HG03521 (cell line): ENCODE data around the gene PRKAG2.
"Not testable (repeated sequence)": the region's sequence is repeated elsewhere in the genome, so short reads cannot be mapped to it uniquely, and the experiment has no call there.

Experiments used
- ATAC-seq: cut with Tn5 transposase; IDR thresholded peaks from one replicate; pipeline ENCODE4 v1.9.1; 2021; ENCODE audit warnings: mild to moderate bottlenecking, moderate library complexity; ENCODE audit not compliant: unreplicated experiment

Gene PRKAG2

DNA sequence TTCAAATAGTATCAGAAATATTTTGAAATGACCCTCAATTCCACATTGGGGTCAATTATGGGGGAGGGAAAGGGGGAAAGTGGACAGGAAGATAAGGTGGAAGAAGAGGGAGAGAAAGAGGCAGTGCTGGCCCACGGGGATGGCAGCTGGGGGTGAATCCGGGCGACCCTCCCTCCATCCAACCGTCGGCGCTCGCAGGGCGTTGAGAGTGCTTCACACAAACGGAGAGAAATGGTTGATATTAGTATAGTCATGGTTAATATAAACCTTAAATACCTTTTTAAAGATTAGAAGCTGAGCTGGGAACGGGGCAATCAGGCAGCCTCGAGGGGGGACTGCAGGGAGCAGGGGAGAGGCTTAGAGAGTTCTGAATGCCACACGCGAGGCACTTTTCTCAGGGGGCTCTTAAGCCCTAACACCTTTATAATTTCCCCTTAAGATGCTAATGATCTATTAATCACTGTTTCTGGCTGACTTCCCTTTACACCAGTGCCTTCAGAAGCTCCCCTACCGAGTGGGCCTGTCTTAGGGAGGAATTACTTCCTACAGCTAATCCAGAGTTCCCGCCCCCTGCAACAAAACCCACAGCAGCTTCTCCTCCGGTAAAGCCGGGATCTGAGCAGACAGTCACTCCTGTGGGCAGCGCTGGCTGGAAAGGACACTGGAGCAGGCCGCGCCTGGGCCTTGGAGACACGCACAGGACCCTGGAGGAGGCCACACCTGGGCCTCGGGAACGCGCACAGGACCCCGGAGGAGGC lies 39.5 kb downstream of the PRKAG2 start:
- ATAC-seq, result no peak

DNA sequence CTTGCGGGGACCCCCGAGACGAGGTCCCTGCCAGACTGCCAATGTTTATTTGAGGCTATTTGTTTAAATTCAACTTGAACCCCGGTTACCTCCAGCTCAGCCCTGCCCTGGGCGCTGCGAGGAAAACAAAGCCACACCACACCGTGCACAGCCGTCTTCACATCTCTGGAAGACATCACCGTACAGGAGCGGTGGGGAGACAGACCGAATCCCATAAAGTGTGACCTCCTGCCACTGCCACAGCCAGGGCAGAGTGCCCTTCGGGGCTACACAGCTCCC lies 40.0 kb downstream of the PRKAG2 start:
- no peak for ATAC-seq

DNA sequence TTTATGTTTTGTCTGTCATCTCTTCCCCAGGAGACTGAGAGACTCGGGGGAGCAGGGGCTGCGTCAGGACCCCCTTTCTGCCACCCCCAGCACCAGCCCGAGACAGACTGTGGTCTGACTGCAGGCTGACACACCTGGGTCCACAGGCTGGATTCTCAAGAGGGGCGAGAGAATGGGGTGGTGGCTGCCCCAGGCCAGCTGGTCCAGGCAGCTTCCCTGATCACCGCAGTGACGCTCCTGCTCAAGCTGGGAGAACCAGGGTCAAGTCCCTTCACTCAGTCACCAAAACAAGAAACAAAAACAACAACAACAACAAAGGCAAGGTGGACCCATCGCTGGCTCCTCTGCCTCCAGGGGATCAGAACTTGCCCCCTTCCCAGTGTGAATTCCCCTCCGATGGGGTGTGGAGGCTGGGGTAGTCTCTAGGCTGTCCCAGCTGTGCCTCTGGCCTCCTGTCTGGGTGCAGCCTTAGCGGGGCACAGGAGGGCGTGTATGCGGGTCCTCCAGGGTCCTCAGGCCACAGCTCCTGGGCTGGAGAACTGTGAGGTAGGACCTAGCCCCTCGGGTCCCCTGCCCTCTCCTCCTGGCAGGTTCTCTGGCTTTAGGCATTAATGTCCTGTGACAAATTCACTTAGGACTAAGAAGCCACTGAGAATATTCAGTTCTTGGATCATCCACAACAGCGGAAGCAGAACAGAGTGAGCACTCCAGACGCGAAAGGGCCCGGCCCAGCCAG lies 40.6 kb downstream of the PRKAG2 start:
- ATAC-seq, result no peak

DNA sequence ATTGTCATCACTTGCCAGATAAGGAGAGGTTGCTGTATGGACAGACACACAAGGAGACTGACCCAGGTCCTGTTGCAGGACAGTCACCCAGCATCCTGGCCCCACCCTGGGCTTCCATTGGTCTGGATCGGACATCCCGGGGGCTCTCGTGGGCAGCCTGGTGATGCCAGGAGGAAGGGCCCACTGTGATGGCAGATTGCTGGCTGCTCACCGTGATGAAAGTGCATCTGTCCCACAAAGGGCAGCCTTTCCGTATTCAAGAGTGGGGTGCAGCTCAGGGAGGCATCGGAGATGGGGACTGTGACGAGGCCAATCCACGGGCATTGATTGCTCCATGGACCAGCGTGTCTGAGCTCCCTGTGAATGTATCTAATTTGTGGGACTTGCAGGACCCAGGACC lies 41.3 kb downstream of the PRKAG2 start:
- no peak for ATAC-seq

DNA sequence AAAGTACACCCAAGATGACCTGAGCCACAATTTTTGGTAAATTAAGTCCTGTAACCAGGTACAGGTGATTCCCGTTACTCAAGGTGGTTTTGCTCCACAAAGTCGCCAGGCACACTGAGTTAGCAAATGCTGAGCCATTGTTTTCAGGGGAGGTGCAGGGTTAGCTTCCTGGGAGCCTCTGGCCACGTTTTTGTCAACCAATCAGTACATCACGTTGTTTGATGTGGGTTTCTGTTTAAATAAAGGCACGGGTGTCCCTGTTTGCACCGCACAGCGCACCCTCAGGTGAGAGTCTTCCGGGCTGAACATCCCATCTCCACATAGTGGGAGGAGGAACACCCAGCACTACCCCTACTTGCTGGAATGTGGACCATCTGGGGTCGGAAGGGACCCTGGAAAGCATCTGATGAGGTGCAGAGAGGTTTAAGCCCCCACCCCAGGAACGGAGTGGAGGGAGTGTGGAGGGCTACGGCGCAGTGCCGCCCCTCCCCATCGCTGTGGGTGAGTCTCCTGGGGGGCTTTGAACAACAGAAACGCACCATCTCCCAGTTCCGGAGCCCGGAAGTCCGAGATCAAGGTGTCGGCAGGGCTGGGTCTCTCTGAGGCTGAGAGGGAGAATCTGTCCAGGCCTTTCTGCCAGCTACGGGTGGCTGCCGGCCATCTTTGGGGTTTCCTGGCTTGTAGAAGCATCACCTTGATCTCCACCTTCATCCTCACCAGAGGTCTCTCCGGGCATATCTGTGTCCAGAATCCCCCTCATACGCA lies 42.5 kb downstream of the PRKAG2 start:
- ATAC-seq, result no peak

DNA sequence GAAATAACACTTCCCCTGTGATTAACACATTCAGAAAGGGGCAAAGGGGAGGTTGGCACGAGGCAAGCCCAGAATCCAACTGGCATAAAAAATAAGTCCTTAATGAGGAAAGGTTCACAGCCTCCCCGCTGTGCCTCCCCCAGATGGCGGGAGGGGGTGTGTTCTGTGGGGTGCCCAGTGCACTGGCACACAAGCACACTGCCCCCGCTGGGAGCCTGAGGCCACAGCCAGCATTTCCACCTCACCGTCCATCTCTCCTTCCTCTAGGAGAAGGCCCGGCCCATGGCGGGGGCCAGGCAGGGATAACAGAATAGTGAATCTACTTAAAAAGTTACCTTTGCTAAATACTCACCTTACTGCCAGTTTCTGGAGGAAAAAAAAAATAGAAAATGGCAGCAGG lies 43.2 kb downstream of the PRKAG2 start:
- no peak for ATAC-seq

DNA sequence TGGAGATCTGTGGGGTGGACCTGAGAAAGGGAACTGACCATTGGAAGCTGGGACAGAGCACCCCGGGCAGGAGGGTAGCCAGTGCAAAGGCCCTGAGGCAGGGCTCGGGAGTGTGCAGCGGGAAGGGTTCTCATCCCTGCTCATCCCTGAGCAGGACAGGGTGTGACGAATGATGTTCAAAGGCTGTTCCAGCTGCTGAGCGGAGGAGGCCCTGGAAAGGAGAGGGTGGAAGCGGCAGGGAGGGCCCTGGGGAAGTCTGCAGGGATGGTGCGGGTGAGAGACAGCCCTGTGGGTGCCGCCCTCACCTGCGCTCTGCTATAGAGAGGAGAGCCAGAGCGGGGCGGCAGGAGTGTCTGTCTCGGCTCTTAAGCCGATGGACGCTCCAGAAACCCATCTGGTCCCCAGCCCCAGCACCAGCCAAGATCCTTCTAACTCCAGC lies 43.7 kb downstream of the PRKAG2 start:
- no peak for ATAC-seq

DNA sequence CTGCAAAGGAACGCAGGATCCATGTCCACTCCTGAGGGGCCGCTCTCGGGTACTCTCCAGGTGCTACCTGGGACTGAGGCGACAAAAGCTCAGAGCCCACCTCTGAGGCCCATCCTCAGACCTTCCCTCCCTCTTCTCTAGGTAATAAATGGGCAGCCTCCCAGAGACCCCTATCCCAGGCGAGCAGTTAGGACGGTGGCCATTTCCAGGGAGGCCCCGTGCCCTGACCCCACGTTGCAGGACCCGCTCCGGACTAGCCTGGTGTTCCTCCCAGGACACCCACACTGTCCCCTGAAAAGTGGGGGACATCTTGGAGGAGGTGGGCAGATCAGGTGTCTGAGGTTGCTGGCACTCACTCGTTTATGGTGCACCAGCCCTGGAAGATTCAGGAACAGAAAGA lies 44.3 kb downstream of the PRKAG2 start:
- ATAC-seq, result no peak

DNA sequence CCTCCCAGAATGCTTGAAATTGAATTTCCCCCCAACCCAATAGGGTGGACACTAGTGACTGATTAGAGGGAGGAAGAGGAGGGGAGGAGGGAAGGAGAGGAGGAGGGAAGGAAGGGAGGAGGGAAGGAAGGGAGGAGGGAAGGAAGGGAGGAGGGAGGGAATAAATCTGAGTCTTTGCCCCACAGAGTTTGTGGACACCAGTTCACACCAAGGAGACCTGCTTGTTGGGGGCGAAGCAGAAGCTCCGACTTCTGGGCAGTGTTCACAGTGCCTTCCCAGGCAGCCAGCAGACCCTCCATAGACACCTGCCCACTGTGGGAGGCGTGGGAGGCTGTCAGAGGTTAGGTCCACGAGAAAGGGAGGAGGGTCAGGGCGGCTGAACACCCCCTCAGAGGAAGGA lies 44.8 kb downstream of the PRKAG2 start:
- no peak for ATAC-seq

DNA sequence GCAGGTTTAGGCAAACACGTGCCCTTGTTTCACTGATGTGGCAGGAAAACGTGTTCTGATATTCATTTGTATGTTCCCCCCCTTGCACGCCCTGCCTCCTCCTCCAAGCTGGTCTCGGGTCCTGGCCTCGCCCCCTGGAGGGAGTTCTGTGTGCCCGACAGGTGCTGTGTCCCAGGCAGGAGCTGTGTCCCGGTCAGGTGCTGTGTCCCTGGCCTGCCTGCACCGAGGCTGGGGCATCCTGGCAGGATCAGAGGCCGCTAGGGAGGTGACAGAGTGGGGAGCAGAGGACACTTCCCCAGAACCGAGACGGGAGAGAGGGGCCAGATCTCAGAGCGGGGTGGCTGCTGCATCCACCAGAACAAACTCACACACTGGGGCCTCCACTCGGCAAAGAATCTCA lies 45.3 kb downstream of the PRKAG2 start:
- ATAC-seq, result no peak

DNA sequence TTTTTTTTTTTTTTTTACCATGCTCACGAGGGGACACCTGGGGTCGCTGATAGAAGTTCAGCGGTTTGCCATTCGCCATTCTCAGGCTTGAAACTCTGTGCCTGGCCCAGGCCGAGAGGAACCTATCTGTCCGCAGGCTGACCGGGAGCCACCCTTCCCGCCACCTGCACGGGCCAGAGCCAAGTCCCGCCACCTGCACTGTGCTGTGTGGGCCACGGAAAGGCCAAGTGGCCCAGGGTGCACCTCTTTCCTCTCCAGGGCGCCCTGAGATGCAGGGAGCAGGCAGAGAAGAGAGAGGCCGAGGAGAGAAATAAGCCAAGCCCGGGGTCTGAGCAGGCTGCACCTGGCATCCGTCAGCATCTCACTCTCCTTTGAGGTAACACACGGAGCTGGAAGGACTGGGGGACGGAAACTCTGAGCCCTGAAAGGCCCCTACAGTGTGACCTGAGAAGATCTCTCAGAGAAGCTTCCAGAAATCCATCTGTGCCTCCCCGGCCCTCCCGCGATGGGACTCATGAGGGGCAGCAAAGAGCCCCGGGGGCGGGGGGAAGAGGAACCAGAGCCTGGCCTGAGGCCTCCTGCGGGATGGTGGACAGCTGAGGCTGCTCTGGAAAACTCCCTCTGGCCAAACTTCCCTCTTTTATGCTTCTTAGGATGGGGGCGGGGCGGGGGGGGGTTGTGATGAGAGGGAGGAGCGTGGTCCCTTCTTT lies 46.6 kb downstream of the PRKAG2 start:
- ATAC-seq, result no peak

DNA sequence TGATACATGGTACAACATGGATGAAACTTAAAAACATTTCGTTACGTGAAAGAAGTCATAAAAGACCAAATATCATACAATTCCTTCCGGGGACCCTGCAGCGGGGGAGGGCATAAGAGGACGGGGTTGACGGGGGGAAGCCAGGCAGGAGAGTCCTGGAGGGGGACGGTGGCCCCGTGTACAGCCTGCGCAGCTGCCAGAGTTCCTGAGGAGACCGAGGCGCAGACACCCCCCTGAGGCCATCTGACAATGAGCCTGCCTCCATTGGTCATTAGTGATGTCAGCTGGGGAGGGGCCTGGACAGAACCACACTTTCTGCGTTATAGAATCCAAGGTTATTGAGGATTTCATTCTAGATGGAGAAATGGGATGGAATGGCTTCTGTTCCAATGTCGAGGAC lies 47.2 kb downstream of the PRKAG2 start:
- no peak for ATAC-seq

DNA sequence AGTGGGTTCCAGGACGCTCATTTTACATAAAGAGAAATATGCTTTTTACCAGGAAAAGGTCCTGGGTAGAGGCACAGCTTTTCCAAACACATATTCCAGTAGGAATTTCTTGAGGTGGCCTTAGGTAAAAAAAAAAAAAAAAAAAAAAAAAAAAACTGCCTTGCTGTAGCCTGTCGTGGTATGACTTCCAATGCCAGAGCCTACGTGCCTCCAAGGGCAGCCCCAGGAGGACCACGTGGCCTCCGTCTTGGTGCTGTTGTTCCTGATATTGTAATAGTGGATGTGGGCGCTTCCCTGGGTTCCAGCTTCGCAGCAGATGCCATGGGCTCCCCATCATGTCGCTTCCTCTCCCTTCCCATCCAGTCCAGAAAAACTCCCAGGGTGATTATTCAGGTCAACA lies 49.3 kb downstream of the PRKAG2 start:
- no peak for ATAC-seq

DNA sequence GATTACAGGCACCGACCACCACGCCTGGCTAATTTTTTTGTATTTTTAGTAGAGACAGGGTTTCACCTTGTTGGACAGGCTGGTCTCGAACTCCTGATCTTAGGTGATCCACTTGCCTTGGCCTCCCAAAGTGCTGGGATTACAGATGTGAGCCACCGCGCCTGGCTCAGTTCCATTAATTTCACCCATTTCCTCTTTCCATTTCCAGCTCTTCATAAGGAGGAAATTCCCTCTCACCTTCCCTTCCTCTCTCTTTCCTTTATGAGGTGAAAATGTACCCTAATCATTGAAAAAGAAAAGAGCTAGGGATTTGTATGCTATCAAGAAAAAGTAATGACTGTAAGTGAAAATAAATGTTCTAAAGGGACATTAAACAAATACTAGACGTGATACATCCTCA lies 50.6 kb downstream of the PRKAG2 start:
- not testable (repeated sequence) for ATAC-seq

DNA sequence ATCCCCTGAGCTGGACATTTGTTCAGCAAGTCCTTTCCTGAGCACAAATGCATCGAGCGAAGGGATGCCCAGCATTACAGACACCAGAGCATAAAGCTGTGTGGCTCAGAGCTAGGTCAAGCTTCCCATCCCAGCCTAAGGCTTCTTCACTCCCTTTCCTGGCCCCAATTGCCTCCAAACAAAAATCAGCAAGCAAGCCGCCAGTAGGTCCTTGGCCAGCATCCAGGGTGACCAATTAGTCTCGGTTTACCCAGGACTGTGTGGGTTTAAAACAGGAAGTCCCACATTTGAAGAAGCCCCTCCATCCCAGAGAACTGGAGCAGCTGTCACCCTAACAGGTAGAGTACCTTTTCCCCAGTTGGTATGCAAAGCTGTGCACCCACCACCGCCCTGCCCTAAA lies 51.2 kb downstream of the PRKAG2 start:
- no peak for ATAC-seq

DNA sequence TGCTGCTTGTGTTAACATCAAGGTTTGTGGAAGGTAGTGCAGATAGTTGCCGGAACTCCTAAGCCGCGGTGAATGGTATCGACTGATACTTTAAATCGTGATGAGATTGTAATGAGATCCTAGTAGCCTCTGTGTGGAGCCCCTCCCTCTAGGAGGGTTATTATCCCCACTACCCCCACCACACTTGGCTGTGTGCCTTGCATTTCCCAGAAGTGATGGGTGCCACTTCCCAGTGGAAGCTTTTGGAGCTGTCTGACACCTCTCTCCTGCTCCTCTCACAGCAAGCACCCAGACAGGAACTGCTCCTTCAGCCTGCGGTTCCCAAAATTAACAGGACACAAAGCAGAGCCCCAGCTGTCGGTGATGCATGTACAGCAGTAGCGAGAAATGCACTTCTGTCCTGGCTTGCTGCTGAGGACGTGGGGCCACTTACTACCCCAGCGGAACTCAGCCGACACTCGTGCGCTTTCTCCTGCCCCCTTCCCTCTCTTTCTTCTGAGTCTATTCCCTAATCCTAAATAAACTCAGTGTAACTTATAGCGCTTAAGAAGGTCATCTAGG lies 52.5 kb downstream of the PRKAG2 start:
- no peak for ATAC-seq

DNA sequence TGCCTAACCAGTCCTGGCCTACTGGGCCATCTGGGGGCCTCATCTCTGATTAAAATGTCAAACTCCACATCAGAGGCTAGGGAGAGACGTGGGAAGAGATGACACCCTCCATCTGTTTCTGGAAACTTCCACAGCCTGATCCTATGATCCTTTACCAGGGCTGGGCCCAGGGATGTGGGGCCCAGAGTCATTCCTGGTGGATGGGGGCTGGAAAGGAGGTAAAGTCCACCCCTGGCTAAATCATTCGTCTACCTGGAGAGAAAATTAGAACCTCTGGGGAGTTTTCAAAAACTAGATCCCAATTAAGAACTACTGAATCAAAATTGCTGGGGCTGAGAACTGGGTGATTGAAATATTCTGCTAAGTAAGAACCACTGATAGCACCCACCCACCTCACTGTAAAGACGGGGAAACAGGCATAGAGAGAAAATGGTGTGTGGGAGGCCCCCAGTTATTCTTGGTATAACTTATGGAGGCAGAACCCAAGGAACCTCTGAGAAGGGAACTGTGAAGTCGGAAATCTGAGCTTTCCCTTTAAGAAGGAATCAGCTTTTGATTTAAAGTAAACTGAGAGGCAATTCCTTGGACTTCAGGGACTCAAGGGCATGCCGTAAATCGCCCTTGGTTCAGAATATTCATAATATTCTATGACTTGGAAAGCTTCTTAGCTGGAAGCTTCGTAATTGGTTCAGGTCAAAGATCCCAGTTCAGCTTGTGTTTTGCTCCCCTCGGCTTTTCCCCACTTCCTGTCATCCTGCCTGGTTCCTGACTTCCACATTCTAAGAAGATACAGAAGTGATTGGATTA lies 53.1 kb downstream of the PRKAG2 start:
- no peak for ATAC-seq

DNA sequence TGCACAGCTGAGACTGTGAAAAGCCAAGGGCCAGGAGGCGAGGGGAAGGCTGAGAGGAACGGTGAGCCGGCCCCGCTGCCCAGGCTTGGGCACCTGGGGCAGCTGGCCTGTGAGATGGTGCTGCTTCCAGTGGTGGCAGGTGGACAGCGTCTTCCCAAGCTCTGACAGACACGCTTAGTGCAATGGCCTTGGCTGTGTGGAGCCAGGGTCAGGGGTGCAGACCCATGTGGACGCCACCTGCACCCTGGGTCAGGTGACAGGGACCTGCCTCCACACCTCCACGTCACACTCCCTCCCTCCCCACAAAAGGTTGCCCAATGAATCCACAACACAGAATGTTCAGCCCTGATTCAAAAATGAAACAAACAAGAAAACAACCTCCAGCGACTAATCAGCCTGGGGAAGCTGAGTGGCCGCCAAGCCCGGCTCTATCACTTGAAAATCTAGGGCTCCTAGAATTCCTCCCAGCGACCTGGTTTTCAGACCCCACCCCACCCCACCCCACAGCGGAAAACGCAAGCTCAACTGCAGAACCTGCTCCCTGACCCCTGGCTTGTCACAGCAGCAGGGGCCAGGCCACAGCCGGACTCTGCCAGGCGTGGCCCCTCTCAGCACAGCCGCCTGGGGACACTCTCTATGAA lies 54.3 kb downstream of the PRKAG2 start:
- ATAC-seq, result no peak

DNA sequence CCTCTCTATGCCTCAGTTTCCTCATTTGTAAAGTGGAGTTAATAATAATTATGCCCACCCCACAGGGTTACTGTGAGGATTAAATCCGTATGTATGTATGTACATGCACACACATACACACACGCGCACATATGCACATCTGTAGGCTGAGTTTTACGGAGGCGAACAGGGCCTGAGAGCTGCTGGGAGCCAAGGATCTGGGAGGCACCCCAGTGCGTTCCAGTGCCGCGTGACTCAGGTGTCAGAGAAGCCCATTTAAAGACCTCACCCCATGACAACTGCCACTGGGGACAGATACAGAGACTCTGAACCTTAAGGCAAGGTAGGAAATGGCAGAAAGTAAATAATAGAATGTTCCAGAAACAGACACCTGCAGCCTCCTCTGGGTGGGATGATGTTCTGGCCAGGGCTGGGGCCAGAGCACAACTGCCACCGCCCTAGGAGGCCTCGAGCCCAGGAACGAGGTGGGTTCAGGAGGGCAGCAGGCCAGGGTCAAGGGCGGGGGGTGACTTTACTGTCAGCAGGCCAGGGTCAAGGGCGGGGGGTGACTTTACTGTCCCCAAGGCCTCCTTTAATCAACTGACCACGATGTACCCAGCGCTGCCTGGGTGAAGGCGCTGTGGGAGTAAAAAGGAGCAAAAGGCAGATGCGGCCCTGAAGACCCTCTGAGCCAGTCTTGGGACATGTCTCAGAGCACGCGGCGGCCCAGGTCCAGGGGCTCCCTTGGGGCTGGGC lies 54.9 kb downstream of the PRKAG2 start:
- no peak for ATAC-seq
